Measurements from ENCODE around the gene DENND1A.

- TF ChIP-seq EZH2 (IDR thresholded peaks at IDR 0.05) (no peak), POLR2AphosphoS5 (IDR thresholded peaks at IDR 0.05; ENCODE audit: borderline replicate concordance, low read depth, low read length) (no peak)
Measured at GRCh38 chr9:123933440-123934212, 3.7 kb upstream of the DENND1A start.
